HG03066 (cell line): Measurements from ENCODE around the gene GNAQ.
"Not testable (repeated sequence)": the region's sequence is repeated elsewhere in the genome, so short reads cannot be mapped to it uniquely, and the experiment has no call there.

ENCODE experiments used
- ATAC-seq: cut with Tn5 transposase; IDR thresholded peaks from one replicate; pipeline ENCODE4 v1.9.1; 2021; ENCODE audit warnings: low read depth; ENCODE audit not compliant: unreplicated experiment

Gene GNAQ

GRCh38 chr9:77885104-77885672 is 146.4 kb downstream of the GNAQ start:
- ATAC-seq: no peak

GRCh38 chr9:77883846-77884771 is 147.5 kb downstream of the GNAQ start:
- no peak for ATAC-seq

GRCh38 chr9:77883133-77883532 is 148.5 kb downstream of the GNAQ start:
- ATAC-seq: no peak

- no peak for ATAC-seq
Measured at GRCh38 chr9:77882294-77882693, 149.3 kb downstream of the GNAQ start.

- not testable (repeated sequence) for ATAC-seq
Measured at GRCh38 chr9:77881634-77882033, 150.0 kb downstream of the GNAQ start.

GRCh38 chr9:77881111-77881510 is 150.5 kb downstream of the GNAQ start:
- no peak for ATAC-seq

- no peak for ATAC-seq
Measured at GRCh38 chr9:77879437-77879943, 152.1 kb downstream of the GNAQ start.

- not testable (repeated sequence) for ATAC-seq
Measured at GRCh38 chr9:77878793-77879192, 152.8 kb downstream of the GNAQ start.

- ATAC-seq: no peak
Measured at GRCh38 chr9:77877976-77878375, 153.6 kb downstream of the GNAQ start.

- ATAC-seq: no peak
Measured at GRCh38 chr9:77876590-77876989, 155.0 kb downstream of the GNAQ start.

- ATAC-seq: no peak
Measured at GRCh38 chr9:77876091-77876490, 155.5 kb downstream of the GNAQ start.

GRCh38 chr9:77872863-77873262 is 158.7 kb downstream of the GNAQ start:
- ATAC-seq: no peak

GRCh38 chr9:77872177-77872576 is 159.4 kb downstream of the GNAQ start:
- ATAC-seq: no peak

GRCh38 chr9:77871483-77871882 is 160.1 kb downstream of the GNAQ start:
- ATAC-seq: no peak

- no peak for ATAC-seq
Measured at GRCh38 chr9:77866878-77867277, 164.7 kb downstream of the GNAQ start.

- no peak for ATAC-seq
Measured at GRCh38 chr9:77865385-77866047, 166.1 kb downstream of the GNAQ start.

- ATAC-seq: no peak
Measured at GRCh38 chr9:77864211-77864889, 167.3 kb downstream of the GNAQ start.

GRCh38 chr9:77863638-77864037 is 168.0 kb downstream of the GNAQ start:
- ATAC-seq: not testable (repeated sequence)

GRCh38 chr9:77860953-77861352 is 170.7 kb downstream of the GNAQ start:
- not testable (repeated sequence) for ATAC-seq

GRCh38 chr9:77857513-77858259 is 173.9 kb downstream of the GNAQ start:
- ATAC-seq: no peak
